Mononuclear cell (primary cell): ENCODE data around the gene SDCCAG8. TPM values are rescaled to one million over a fixed set of nuclear protein-coding genes. Genes with fewer than 3 reads are reported as not detected.

ENCODE experiments used
- H3K27me3 ChIP-seq: 2 replicates; pipeline ENCODE4 v1.6.0; 2011; ENCODE audit warnings: low read length, control low read depth; ENCODE audit not compliant: insufficient read depth
- H3K4me1 ChIP-seq: 2 replicates; pipeline ENCODE4 v1.5.1; 2011; ENCODE audit warnings: mild to moderate bottlenecking, low read length, control low read depth; ENCODE audit not compliant: insufficient read depth
- H3K4me3 ChIP-seq: 2 replicates; pipeline ENCODE4 v1.5.1; 2011; ENCODE audit warnings: mild to moderate bottlenecking, low read length, moderate library complexity
- H3K9me3 ChIP-seq: 2 replicates; pipeline ENCODE4 v1.5.1; 2011; ENCODE audit warnings: low read depth, mild to moderate bottlenecking, control low read depth, low read length
- total RNA-seq: library from RNA; depleted of rRNA; stranded (reverse); fragments of >200 nt; gene quantifications from one replicate; pipeline ENCODE4 v1.2.3, GENCODE V29; 2012

Gene SDCCAG8
- total RNA-seq, 1 donor, result 29.3 TPM

DNA sequence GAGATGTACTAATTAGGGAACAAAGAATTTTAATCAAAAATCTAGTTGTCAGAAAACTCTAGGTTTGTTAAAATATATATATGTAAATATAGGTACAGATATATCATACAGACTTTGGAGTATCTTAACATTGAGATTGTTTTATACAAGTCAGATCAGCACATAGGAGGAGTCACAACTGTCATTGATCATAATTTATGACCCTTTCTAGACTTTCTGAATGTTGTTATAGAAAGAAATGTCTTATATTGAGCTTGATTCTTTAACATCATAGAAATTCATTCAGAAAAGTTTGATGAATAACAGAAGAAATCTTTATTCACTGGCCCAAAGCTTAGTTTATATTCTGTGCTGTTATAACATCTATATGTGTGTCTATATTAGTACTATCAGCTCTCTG, 185.8 kb downstream of the SDCCAG8 start:
- Histone ChIP-seq H3K4me3 (no peak overlapping the region), H3K27me3 (no peaks in the 10 kb centered on the region), H3K9me3 (no peaks in the 10 kb centered on the region), H3K4me1 (peaks cover 14% of the 10 kb centered on the region)

DNA sequence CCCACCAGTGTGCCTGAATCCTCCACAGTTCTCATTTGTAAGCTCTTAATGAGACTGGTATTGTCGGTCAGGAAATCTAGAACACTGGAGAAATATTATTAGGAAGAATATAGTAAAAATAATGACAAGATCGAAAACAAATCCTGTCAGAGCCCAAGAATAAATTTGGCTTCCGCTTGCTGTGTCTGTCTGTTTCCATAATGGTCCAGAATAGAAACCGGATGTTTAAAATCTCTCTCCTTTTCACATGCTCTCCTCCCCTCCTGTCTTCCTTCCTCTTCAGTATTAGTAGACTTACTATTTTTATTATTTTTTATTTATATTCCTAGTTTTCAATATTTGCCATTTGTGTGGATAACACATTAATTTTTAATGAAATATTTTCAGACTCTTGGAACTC, 187.7 kb downstream of the SDCCAG8 start:
- Histone ChIP-seq H3K27me3 (no peaks in the 10 kb centered on the region), H3K9me3 (no peaks in the 10 kb centered on the region), H3K4me1 (peaks cover 32% of the 10 kb centered on the region), H3K4me3 (no peak overlapping the region)

DNA sequence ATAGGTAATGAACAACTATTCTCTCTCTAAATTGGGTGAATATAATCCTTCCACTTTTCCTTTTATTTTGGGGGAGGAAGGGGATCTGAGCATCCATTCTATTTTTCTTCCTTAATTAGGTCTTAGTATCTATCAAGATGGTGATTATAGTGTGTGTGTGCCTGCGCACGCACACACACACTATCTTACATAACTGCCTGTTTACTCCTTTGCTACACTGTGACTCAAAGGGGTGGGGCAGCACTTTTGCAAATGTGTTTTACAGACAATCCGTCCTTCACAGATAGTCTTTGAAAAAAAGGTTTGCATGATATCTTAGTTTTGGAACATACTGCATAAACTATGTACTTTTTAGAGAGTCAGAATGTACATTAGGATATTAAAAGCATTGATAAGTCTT, 191.5 kb downstream of the SDCCAG8 start:
- no peaks in the 10 kb centered on the region for H3K27me3 ChIP-seq
- H3K4me3 ChIP-seq, result no peak overlapping the region
- H3K9me3 ChIP-seq, result no peaks in the 10 kb centered on the region
- H3K4me1 ChIP-seq, result peaks cover 44% of the 10 kb centered on the region

GRCh38 chr1:243447844-243448243, 192.0 kb downstream of the SDCCAG8 start:
- H3K27me3 ChIP-seq, result no peaks in the 10 kb centered on the region
- H3K4me1 ChIP-seq, result peaks cover 47% of the 10 kb centered on the region
- H3K9me3 ChIP-seq, result no peaks in the 10 kb centered on the region
- H3K4me3 ChIP-seq, result no peak overlapping the region

DNA sequence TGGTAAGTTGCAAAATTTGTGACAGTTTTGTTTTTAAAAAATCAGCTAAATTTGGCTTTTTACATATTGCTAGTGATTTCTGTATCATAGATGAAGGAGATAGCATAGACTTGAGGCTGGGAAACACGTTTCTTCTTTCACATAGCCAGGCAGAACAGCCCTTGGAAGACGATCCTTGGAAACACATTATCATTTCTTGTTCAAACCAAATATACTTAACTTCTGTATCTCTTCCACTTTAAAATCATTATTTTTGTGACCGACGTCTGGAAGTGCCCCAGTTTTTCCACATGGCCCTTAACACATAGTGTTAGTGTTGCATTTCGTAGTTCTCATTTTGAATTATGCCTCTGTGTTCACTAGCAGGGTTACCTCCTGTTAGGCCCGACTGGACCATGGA, 193.5 kb downstream of the SDCCAG8 start:
- peaks cover 41% of the 10 kb centered on the region for H3K4me1 ChIP-seq

DNA sequence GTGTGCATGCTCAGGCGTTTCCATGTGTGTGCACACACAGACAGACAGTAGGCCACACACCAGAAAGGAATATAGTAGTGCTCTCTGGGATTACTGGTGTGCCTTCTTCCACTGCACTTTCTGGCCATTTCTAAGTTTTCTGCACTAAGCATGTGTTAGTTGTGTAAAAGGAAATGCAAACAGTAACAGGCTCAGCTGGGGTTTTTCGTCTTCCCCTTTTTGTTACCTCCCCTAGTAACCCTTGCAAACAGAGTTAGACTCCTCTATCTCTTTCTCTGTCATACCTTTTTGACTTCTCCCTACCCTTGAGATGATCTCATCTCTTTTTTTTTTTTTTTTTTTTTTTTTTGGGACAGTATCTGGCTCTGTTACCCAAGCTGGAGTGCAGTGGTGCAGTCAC, 196.3 kb downstream of the SDCCAG8 start:
- no peaks in the 10 kb centered on the region for H3K27me3 ChIP-seq
- H3K4me3 ChIP-seq, result no peak overlapping the region
- H3K9me3 ChIP-seq, result no peaks in the 10 kb centered on the region
- peaks cover 28% of the 10 kb centered on the region for H3K4me1 ChIP-seq

More for the DNA sequence above, 193.5 kb downstream of the SDCCAG8 start:
- H3K4me3 ChIP-seq, result no peak overlapping the region
- H3K27me3 ChIP-seq, result no peaks in the 10 kb centered on the region
- no peaks in the 10 kb centered on the region for H3K9me3 ChIP-seq

GRCh38 chr1:243454328-243454997, 198.6 kb downstream of the SDCCAG8 start:
- Histone ChIP-seq H3K27me3 (no peaks in the 10 kb centered on the region), H3K9me3 (no peaks in the 10 kb centered on the region), H3K4me1 (peaks cover 24% of the 10 kb centered on the region), H3K4me3 (no peak overlapping the region)

GRCh38 chr1:243455760-243456651, 200.2 kb downstream of the SDCCAG8 start:
- Histone ChIP-seq H3K27me3 (no peaks in the 10 kb centered on the region), H3K4me1 (peaks cover 26% of the 10 kb centered on the region), H3K4me3 (no peak overlapping the region), H3K9me3 (no peaks in the 10 kb centered on the region)

- Histone ChIP-seq H3K9me3 (no peaks in the 10 kb centered on the region), H3K4me1 (peaks cover 13% of the 10 kb centered on the region), H3K27me3 (no peaks in the 10 kb centered on the region), H3K4me3 (no peak overlapping the region)
Observed at GRCh38 chr1:243457363-243457982, 201.6 kb downstream of the SDCCAG8 start.

GRCh38 chr1:243459059-243459458, 203.2 kb downstream of the SDCCAG8 start:
- no peaks in the 10 kb centered on the region for H3K27me3 ChIP-seq
- no peaks in the 10 kb centered on the region for H3K9me3 ChIP-seq
- H3K4me3 ChIP-seq, result no peak overlapping the region
- peaks cover 12% of the 10 kb centered on the region for H3K4me1 ChIP-seq

DNA sequence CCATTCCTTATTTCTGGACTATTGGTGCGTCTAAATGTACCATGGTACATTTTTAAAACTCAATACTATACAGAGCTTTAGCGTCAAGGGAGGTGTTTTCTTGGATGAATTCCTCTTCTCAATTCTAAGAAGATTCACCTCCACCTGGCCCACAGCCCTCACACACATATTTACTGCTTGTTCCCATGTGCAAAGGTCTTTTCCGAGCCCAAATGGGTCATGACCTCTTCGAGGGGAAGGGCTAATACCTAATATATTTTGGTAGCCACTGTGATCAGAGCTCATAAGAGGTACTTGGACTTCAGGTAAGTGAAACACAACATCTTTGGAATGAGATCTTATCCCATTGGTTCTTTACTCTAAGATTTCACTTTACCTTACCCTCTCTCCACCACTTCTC, 205.9 kb downstream of the SDCCAG8 start:
- Histone ChIP-seq H3K9me3 (no peaks in the 10 kb centered on the region), H3K27me3 (no peaks in the 10 kb centered on the region), H3K4me3 (no peak overlapping the region), H3K4me1 (peaks cover 12% of the 10 kb centered on the region)

GRCh38 chr1:243462929-243463697, 207.3 kb downstream of the SDCCAG8 start:
- H3K27me3 ChIP-seq, result no peaks in the 10 kb centered on the region

GRCh38 chr1:243465081-243465480, 209.2 kb downstream of the SDCCAG8 start:
- Histone ChIP-seq H3K27me3 (no peaks in the 10 kb centered on the region), H3K4me3 (no peak overlapping the region), H3K9me3 (no peaks in the 10 kb centered on the region), H3K4me1 (no peaks in the 10 kb centered on the region)

More at GRCh38 chr1:243462929-243463697, 207.3 kb downstream of the SDCCAG8 start:
- Histone ChIP-seq H3K4me1 (peaks cover 12% of the 10 kb centered on the region), H3K4me3 (no peak overlapping the region), H3K9me3 (no peaks in the 10 kb centered on the region)

DNA sequence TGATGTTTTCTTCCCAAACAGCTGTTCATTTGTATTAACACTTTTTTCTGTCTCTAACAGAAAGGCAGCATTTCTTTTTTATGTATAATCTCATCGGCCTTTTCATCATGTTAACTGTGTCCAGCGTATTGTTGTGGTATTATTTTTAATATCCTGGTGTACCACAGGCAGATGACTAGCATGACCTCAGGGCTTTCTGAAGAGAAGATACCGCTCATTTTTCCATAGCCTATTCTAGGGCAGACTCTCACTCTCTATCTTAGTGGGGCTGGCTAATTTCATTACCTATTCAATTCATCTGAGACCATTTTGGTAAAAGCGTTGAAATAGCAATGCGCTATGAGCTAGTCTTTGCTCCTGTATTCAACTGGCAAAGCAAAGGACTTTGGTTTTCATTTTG, 209.9 kb downstream of the SDCCAG8 start:
- Histone ChIP-seq H3K27me3 (no peaks in the 10 kb centered on the region), H3K9me3 (no peaks in the 10 kb centered on the region), H3K4me3 (no peak overlapping the region), H3K4me1 (peaks cover 4% of the 10 kb centered on the region)

GRCh38 chr1:243469497-243469896, 213.7 kb downstream of the SDCCAG8 start:
- Histone ChIP-seq H3K4me3 (no peak overlapping the region), H3K9me3 (no peaks in the 10 kb centered on the region), H3K4me1 (peaks cover 31% of the 10 kb centered on the region), H3K27me3 (no peaks in the 10 kb centered on the region)
